ENCODE results near the gene DYNLT1.

The DYNLT1 gene

DNA sequence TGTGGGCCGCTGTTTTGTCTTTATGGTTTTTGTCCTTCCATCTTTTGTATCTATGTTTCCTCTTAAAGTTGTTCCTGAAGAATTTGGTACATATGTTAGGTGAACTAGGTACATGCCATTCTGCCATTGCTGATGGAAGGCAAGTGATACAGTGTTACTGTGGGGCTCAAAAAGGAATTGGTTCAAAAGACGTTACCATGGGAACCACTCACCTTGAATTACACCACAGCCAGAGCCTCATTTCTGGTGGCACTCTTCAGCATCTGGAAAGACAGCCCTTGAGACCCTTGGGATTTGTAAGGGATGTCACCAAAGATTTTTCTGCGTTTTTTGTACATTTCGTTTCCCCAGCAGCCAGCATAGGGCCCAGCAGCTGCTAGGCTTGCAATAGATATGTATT is 52.7 kb downstream of the DYNLT1 start:
- peaks cover 42% of the 10 kb centered on the region for H3K36me3 Mint-ChIP-seq (ENCODE audit: low read depth)

DNA sequence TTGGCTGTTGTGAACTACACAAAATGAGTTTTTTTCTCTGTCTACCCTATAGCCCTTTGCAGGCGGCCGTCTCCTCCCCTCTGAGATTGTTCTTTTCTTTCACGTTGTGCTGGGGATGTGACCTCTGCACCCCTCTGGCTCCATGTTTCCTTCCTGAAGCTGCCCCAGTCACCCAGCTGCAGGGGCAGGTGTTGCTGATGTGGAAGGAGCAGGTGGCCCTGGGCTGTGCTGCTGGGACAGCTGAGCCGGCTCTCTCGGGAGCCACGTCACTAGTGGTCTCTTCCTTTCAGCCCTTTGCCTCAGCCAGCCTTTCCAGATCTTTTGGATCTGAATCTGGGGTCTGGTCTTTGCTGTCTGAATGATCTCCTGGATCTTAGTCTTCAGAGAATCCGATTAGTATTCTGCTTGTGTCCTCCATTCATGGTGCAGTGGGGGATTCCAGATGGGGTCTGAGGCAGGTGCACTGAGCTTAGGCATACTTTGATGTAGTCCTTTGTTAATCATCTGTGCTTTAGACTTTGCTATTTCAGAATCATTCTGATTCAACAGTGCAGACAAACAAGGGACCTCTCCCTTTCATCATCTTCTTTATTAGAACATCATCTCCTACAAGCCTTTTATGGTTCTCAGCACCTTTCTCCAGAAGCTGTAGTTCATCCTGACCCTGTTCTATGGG is 53.3 kb downstream of the DYNLT1 start:
- H3K36me3 Mint-ChIP-seq (ENCODE audit: low read depth) = peaks cover 47% of the 10 kb centered on the region
- no peaks in the 10 kb centered on the region for H3K9me3 Mint-ChIP-seq
- H3K27me3 Mint-ChIP-seq (ENCODE audit: low read depth) = no peaks in the 10 kb centered on the region
- no peaks in the 10 kb centered on the region for H3K4me1 Mint-ChIP-seq (ENCODE audit: low read depth)
- no peak overlapping the region for H3K4me3 Mint-ChIP-seq
- no peak overlapping the region for H3K27ac Mint-ChIP-seq

More for the DNA sequence above, 52.7 kb downstream of the DYNLT1 start:
- Mint-ChIP-seq H3K4me3 (no peak overlapping the region), H3K9me3 (no peaks in the 10 kb centered on the region), H3K27me3 (ENCODE audit: low read depth) (no peaks in the 10 kb centered on the region), H3K4me1 (ENCODE audit: low read depth) (no peaks in the 10 kb centered on the region), H3K27ac (no peak overlapping the region)

DNA sequence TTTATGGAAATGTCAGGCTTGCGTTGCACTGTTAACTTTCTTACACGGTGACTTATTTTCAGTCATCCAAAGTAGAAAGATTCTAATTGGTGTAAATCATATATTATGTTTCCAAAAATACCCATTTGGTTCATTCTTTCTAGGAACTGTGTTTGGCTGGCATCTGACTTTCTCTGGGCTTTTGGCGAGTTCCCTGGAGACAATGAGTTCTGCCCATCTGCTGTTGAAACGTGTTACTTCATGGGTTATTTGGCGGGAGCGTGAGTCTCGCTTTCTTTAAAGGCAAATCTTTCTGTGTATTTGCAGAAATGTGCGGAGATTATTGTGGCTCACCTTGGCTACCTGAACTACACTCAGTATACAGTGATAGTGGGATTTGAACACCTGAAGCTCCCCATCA is 55.2 kb downstream of the DYNLT1 start:
- no peak overlapping the region for H3K4me3 Mint-ChIP-seq
- no peaks in the 10 kb centered on the region for H3K9me3 Mint-ChIP-seq
- H3K27me3 Mint-ChIP-seq (ENCODE audit: low read depth) = no peaks in the 10 kb centered on the region
- H3K36me3 Mint-ChIP-seq (ENCODE audit: low read depth) = peaks cover 47% of the 10 kb centered on the region
- H3K4me1 Mint-ChIP-seq (ENCODE audit: low read depth) = no peaks in the 10 kb centered on the region
- no peak overlapping the region for H3K27ac Mint-ChIP-seq

- peaks cover 47% of the 10 kb centered on the region for H3K36me3 Mint-ChIP-seq (ENCODE audit: low read depth)
- no peaks in the 10 kb centered on the region for H3K4me1 Mint-ChIP-seq (ENCODE audit: low read depth)
- no peak overlapping the region for H3K4me3 Mint-ChIP-seq
- no peaks in the 10 kb centered on the region for H3K9me3 Mint-ChIP-seq
- H3K27me3 Mint-ChIP-seq (ENCODE audit: low read depth) = no peaks in the 10 kb centered on the region
- no peak overlapping the region for H3K27ac Mint-ChIP-seq
These were observed 57.9 kb downstream of the DYNLT1 start for GRCh38 chr6:158586652-158587051.
